ENCODE data around the gene MT3. TPM values are rescaled to one million over a fixed set of nuclear protein-coding genes. Genes with fewer than 3 reads are reported as not detected.

Gene MT3
- polyA plus RNA-seq, 1 of the 3 experiments (the other 2 are of a cell fraction) = 0.43 TPM

DNA sequence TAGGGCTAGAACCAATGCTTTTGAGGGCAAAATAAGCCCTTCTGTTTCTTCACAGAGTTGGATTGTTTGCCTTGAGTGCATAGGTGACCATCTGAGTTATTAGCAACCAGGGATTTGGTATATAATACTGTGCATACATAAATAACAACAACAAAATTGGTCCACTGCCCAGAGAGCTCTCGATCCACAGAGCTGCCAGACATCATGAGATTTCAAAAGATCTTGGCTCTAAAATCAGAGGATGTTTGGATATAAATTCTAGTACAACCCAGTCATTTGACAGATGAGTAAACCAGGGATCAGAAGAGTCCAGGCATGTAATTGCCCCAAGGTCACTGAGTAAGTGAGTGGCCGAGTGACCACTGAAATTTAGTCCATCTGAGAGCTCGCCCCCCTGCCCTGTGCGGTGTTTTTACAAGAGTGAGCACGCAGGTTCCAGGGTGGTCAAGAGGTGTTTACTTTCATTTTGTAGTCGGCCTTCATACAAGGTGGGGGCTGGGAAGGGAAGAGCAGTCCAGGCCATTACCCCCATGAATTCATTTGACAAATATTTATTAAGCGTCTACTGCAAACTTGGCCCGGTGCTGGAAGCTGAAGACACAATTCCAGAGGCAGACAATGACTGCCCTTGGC, 17.3 kb downstream of the MT3 start:
- no peak for DNase-seq
- TF ChIP-seq, protein P1, sequence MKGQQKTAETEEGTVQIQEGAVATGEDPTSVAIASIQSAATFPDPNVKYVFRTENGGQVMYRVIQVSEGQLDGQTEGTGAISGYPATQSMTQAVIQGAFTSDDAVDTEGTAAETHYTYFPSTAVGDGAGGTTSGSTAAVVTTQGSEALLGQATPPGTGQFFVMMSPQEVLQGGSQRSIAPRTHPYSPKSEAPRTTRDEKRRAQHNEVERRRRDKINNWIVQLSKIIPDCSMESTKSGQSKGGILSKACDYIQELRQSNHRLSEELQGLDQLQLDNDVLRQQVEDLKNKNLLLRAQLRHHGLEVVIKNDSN (IDR thresholded peaks at IDR 0.05; ENCODE audit: borderline replicate concordance, low read depth) = no peak
- TF ChIP-seq YY1 (IDR thresholded peaks at IDR 0.05; ENCODE audit: low read depth) = no peak
- TF ChIP-seq, protein P2, sequence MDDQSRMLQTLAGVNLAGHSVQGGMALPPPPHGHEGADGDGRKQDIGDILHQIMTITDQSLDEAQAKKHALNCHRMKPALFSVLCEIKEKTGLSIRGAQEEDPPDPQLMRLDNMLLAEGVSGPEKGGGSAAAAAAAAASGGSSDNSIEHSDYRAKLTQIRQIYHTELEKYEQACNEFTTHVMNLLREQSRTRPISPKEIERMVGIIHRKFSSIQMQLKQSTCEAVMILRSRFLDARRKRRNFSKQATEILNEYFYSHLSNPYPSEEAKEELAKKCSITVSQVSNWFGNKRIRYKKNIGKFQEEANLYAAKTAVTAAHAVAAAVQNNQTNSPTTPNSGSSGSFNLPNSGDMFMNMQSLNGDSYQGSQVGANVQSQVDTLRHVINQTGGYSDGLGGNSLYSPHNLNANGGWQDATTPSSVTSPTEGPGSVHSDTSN (IDR thresholded peaks at IDR 0.05) = peak; percentile 55; the same call in 1 of the 2 replicates
- TF ChIP-seq FOSL2 (IDR thresholded peaks at IDR 0.05; ENCODE audit: borderline replicate concordance, low read depth) = peak; percentile 24; the same call in 1 of the 2 replicates
- peak; percentile 62; the same call in 1 of the 2 replicates for TF ChIP-seq NFIC (IDR thresholded peaks at IDR 0.05; ENCODE audit: borderline replicate concordance)
- no peak; the same call in none of the 2 replicates for TF ChIP-seq JUND (IDR thresholded peaks at IDR 0.05)
- no peak for TF ChIP-seq FOXJ3 (CRISPR knock-in tag; IDR thresholded peaks at IDR 0.05)
- peak in 1 of 2 experiments; percentile 17; a peak in 1 of 4 replicates for TF ChIP-seq EP300 (IDR thresholded peaks at IDR 0.05; ENCODE audit: borderline replicate concordance in 1 of 2, low read depth in 1 of 2, low read length in 1 of 2)
- H3K4me1 ChIP-seq (ENCODE audit: control insufficient read depth in 1 of 2, insufficient read depth in 2 of 2, low read depth in 1 of 2, low read length in 1 of 2) = peaks cover 35 to 45% of the 10 kb centered on the region in 2 experiments; a peak in 3 of 4 replicates

DNA sequence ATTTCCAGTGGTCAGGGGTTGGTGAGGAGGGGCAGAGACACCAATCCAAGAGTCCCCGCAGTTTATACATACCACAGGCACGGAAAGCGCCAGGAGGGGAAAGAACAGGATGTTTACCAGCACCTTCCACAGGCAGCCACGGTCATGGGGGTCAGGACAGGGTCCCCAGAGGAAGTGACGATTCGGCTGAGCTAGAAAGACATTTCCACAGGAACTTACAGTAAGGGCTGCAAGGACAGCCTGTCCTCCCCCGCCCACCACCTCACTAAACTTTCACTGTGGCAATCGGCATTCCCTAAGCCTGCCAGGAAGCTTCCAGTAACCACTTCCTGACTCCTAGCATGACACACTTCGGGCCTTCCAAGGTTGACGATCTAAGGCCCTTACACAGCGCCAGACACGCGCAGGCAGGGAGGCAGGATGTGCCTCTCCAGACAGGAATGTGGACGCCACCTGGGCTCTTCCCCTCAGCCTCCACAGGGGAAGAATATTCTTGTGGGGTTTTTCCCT, 17.8 kb downstream of the MT3 start:
- peak overlapping the region; percentile 86 to 96 for H3K27ac ChIP-seq (ENCODE audit: low read depth in 2 of 2, low read length in 1 of 2)
- H3K36me3 ChIP-seq (replicated peaks in 1 of 2; ENCODE audit: control insufficient read depth in 1 of 2, insufficient read depth in 2 of 2, low read length in 1 of 2) = no peaks in the 10 kb centered on the region
- no peak overlapping the region for H3K4me3 ChIP-seq (ENCODE audit: low read depth in 2 of 2, low read length in 1 of 2)
- H3K9me3 ChIP-seq = no peaks in the 10 kb centered on the region
- WGBS (ENCODE audit: low lambda C conversion rate) = 24% methylated on average over 11 of the region's 14 CpGs
- H2AFZ ChIP-seq (ENCODE audit: low read depth) = peak overlapping the region; percentile 43
- POLR2A ChIA-PET = no interaction called here
- peak overlapping the region; percentile 90 for H3K9ac ChIP-seq
- no peaks in the 10 kb centered on the region; the same call in 1 of the 2 replicates for H4K20me1 ChIP-seq (ENCODE audit: insufficient read depth)
- DNase-seq = no peak
- peaks cover 35 to 46% of the 10 kb centered on the region in 2 experiments; a peak in 3 of 4 replicates for H3K4me1 ChIP-seq (ENCODE audit: control insufficient read depth in 1 of 2, insufficient read depth in 2 of 2, low read depth in 1 of 2, low read length in 1 of 2)
- H3K79me2 ChIP-seq (ENCODE audit: insufficient read depth) = peaks cover 30% of the 10 kb centered on the region
- CTCF ChIA-PET = interaction anchor here (1.2 to 8.2 kb wide), 2 partner anchors 44 to 95 kb away, joined by 3 to 138 read pairs; no protein-coding TSS in a partner anchor
- H3K9me2 ChIP-seq = no peaks in the 10 kb centered on the region
- peaks cover 54% of the 10 kb centered on the region for H3F3A ChIP-seq (replicated peaks; ENCODE audit: insufficient read depth)
- no peaks in the 10 kb centered on the region for H3K27me3 ChIP-seq (ENCODE audit: insufficient read depth)
- peak overlapping the region; percentile 88 for H3K4me2 ChIP-seq
- peak; percentile 49 for TF ChIP-seq GABPA (IDR thresholded peaks at IDR 0.05; ENCODE audit: low read depth)
- TF ChIP-seq SMC3 (IDR thresholded peaks at IDR 0.05; ENCODE audit: low read depth, low read length) = no peak
- TF ChIP-seq RFX5 (IDR thresholded peaks at IDR 0.05; ENCODE audit: low read length) = no peak
- no peak; the same call in 1 of the 2 replicates for TF ChIP-seq MEF2A (IDR thresholded peaks at IDR 0.05; ENCODE audit: borderline replicate concordance, low read depth)
- TF ChIP-seq RCOR1 (IDR thresholded peaks at IDR 0.05; ENCODE audit: low read length) = no peak
- TF ChIP-seq SIN3A (IDR thresholded peaks at IDR 0.05; ENCODE audit: borderline replicate concordance, low read depth, low read length) = peak; percentile 67; the same call in 1 of the 2 replicates
- TF ChIP-seq MXI1 (IDR thresholded peaks at IDR 0.05; ENCODE audit: low read depth, low read length) = no peak
- TF ChIP-seq, protein P3, sequence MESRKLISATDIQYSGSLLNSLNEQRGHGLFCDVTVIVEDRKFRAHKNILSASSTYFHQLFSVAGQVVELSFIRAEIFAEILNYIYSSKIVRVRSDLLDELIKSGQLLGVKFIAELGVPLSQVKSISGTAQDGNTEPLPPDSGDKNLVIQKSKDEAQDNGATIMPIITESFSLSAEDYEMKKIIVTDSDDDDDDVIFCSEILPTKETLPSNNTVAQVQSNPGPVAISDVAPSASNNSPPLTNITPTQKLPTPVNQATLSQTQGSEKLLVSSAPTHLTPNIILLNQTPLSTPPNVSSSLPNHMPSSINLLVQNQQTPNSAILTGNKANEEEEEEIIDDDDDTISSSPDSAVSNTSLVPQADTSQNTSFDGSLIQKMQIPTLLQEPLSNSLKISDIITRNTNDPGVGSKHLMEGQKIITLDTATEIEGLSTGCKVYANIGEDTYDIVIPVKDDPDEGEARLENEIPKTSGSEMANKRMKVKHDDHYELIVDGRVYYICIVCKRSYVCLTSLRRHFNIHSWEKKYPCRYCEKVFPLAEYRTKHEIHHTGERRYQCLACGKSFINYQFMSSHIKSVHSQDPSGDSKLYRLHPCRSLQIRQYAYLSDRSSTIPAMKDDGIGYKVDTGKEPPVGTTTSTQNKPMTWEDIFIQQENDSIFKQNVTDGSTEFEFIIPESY (IDR thresholded peaks at IDR 0.05; ENCODE audit: borderline replicate concordance, low read depth) = no peak
- TF ChIP-seq, protein P4, sequence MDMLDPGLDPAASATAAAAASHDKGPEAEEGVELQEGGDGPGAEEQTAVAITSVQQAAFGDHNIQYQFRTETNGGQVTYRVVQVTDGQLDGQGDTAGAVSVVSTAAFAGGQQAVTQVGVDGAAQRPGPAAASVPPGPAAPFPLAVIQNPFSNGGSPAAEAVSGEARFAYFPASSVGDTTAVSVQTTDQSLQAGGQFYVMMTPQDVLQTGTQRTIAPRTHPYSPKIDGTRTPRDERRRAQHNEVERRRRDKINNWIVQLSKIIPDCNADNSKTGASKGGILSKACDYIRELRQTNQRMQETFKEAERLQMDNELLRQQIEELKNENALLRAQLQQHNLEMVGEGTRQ (IDR thresholded peaks at IDR 0.05; ENCODE audit: borderline replicate concordance, low read depth, low read length) = no peak

More for the DNA sequence above, 17.3 kb downstream of the MT3 start:
- Histone ChIP-seq H3K9me3 (no peaks in the 10 kb centered on the region), H3F3A (replicated peaks; ENCODE audit: insufficient read depth) (peaks cover 54% of the 10 kb centered on the region), H3K9ac (peak overlapping the region; percentile 90), H2AFZ (ENCODE audit: low read depth) (peak overlapping the region; percentile 43), H4K20me1 (ENCODE audit: insufficient read depth) (no peaks in the 10 kb centered on the region; the same call in 1 of the 2 replicates), H3K4me3 (ENCODE audit: low read depth in 2 of 2, low read length in 1 of 2) (no peak overlapping the region), H3K36me3 (replicated peaks in 1 of 2; ENCODE audit: control insufficient read depth in 1 of 2, insufficient read depth in 2 of 2, low read length in 1 of 2) (no peaks in the 10 kb centered on the region), H3K9me2 (no peaks in the 10 kb centered on the region), H3K79me2 (ENCODE audit: insufficient read depth) (peaks cover 29% of the 10 kb centered on the region), H3K27ac (ENCODE audit: low read depth in 2 of 2, low read length in 1 of 2) (peak overlapping the region; percentile 86 to 96), H3K4me2 (peak overlapping the region; percentile 88), H3K27me3 (ENCODE audit: insufficient read depth) (no peaks in the 10 kb centered on the region)
- CTCF ChIA-PET = interaction anchor here (1.1 to 8.2 kb wide), 3 partner anchors 43 to 183 kb away, joined by 3 to 138 read pairs (median 3); no protein-coding TSS in a partner anchor
- POLR2A ChIA-PET = no interaction called here
- WGBS (ENCODE audit: low lambda C conversion rate) = 46% methylated on average over 8 of the region's 8 CpGs

Measured in SK-N-SH (cell line).